HepG2 (cell line): Measurements from ENCODE around the gene ZBTB26. TPM values are rescaled to one million over a fixed set of nuclear protein-coding genes. Genes with fewer than 3 reads are reported as not detected.

Experiments used
- ETV5 ChIP-seq: IDR thresholded peaks from 2 replicates; pipeline ENCODE4 v1.6.1; 2018; ENCODE audit warnings: missing biosample characterization, missing genetic modification reagents, inconsistent platforms, borderline replicate concordance
- FUBP1 ChIP-seq: sonication (generic); formaldehyde crosslinking; IDR thresholded peaks from 2 replicates; pipeline ENCODE4 v1.5.1; 2020; ENCODE audit warnings: missing genetic modification reagents, mild to moderate bottlenecking, borderline replicate concordance
- HIC2 ChIP-seq: sonication (generic); formaldehyde crosslinking; IDR thresholded peaks from 2 replicates; pipeline ENCODE4 v1.9.0; 2022; ENCODE audit warnings: low read depth, missing genetic modification reagents
- MAFF ChIP-seq: IDR thresholded peaks from 2 replicates; pipeline ENCODE4 v1.6.1; 2011; ENCODE audit warnings: low read depth, low read length, improper control_type of control experiment
- MAFK ChIP-seq, 2 experiments: IDR thresholded peaks in 1 of 2; conservative IDR thresholded peaks in 1 of 2; 2 replicates each; pipeline ENCODE4 v1.6.1; 2011; ENCODE audit warnings: improper control_type of control experiment in 2 of 2, low read length in 2 of 2
- MAX ChIP-seq: IDR thresholded peaks from 2 replicates; pipeline ENCODE4 v1.6.1; 2012; ENCODE audit warnings: inconsistent platforms
- SOX5 ChIP-seq: IDR thresholded peaks from 2 replicates; pipeline ENCODE4 v1.6.1; 2016; ENCODE audit warnings: borderline replicate concordance
- TRIM24 ChIP-seq: sonication (generic); formaldehyde crosslinking; IDR thresholded peaks from 2 replicates; pipeline ENCODE4 v1.8.0; 2022; ENCODE audit warnings: mild to moderate bottlenecking, missing genetic modification reagents
- ZBTB21 ChIP-seq: sonication (generic); formaldehyde crosslinking; IDR thresholded peaks from 2 replicates; pipeline ENCODE4 v1.4.0; 2020; ENCODE audit warnings: missing genetic modification reagents
- ZKSCAN5 ChIP-seq: sonication (generic); formaldehyde crosslinking; IDR thresholded peaks from 2 replicates; pipeline ENCODE4 v1.5.1; 2020; ENCODE audit warnings: mild to moderate bottlenecking, missing genetic modification reagents
- ZMAT3 ChIP-seq: sonication (generic); formaldehyde crosslinking; conservative IDR thresholded peaks from 2 replicates; pipeline ENCODE4 v1.7.0; 2021; ENCODE audit warnings: missing genetic modification reagents
- ZNF225 ChIP-seq: sonication (generic); formaldehyde crosslinking; IDR thresholded peaks from 2 replicates; pipeline ENCODE4 v1.4.0; 2020; ENCODE audit warnings: mild to moderate bottlenecking, missing genetic modification reagents
- ZNF264 ChIP-seq: sonication (generic); formaldehyde crosslinking; IDR thresholded peaks from 2 replicates; pipeline ENCODE4 v1.4.0; 2020; ENCODE audit warnings: missing genetic modification reagents
- ZNF451 ChIP-seq: sonication (generic); formaldehyde crosslinking; IDR thresholded peaks from 2 replicates; pipeline ENCODE4 v1.5.0; 2020; ENCODE audit warnings: mild to moderate bottlenecking, missing genetic modification reagents
- ZNF503 ChIP-seq: sonication (generic); formaldehyde crosslinking; IDR thresholded peaks from 2 replicates; pipeline ENCODE4 v1.4.0; 2020; ENCODE audit warnings: missing genetic modification reagents
- ZNF687 ChIP-seq: sonication (generic); formaldehyde crosslinking; IDR thresholded peaks from 2 replicates; pipeline ENCODE4 v1.5.1; 2020; ENCODE audit warnings: mild to moderate bottlenecking, missing genetic modification reagents, moderate library complexity
- ZNF720 ChIP-seq: sonication (generic); formaldehyde crosslinking; IDR thresholded peaks from 2 replicates; pipeline ENCODE4 v1.4.0; 2020; ENCODE audit warnings: missing genetic modification reagents
- ZSCAN25 ChIP-seq: sonication (generic); formaldehyde crosslinking; IDR thresholded peaks from 2 replicates; pipeline ENCODE4 v1.8.0; 2022; ENCODE audit warnings: mild to moderate bottlenecking, missing genetic modification reagents
- polyA plus RNA-seq, 8 experiments: library from polyadenylated mRNA; depleted of rRNA in 3 of 8; stranded (reverse) in 7 of 8; unstranded in 1 of 8; fragments of >200 nt; fragmentation: Illumina TruSeq in 4 of 8; extraction: Trizol in 4 of 8; gene quantifications; 2 replicates each; pipeline versions ENCODE4 v1.2.1 to v1.2.3, GENCODE V29; 2011 to 2016; ENCODE audit warnings: low read depth in 4 of 8, missing spikeins in 1 of 8, mixed read lengths in 1 of 8; ENCODE audit not compliant: insufficient read depth in 1 of 8
- total RNA-seq, 5 experiments: library from RNA; depleted of rRNA; stranded (reverse); fragments of >200 nt; fragmentation: Illumina TruSeq; extraction: Trizol; gene quantifications; 2 replicates each; pipeline ENCODE4 v1.2.3, GENCODE V29; 2016; ENCODE audit warnings: low read depth in 1 of 5

Gene ZBTB26
- total and polyA plus RNA-seq, 2 of the 13 experiments (the other 11 are each of a cell fraction or from before 2014, with no cell fraction given): 4.5 to 8.6 TPM

- TF ChIP-seq ZNF687: peak; percentile 97
- TF ChIP-seq ZKSCAN5: no peak
- no peak for TF ChIP-seq ZNF720 (CRISPR knock-in tag)
- TF ChIP-seq TRIM24 (CRISPR knock-in tag): no peak
- no peak for TF ChIP-seq MAFF
- TF ChIP-seq FUBP1 (CRISPR knock-in tag): no peak
- TF ChIP-seq MAFK (conservative IDR thresholded peaks at IDR 0.05 in 1 of 2, IDR thresholded peaks at IDR 0.05 in 1 of 2; ENCODE audit: low read length in 2 of 2): no peak
- TF ChIP-seq ZMAT3 (CRISPR knock-in tag): no peak
- no peak for TF ChIP-seq ZNF451 (CRISPR knock-in tag)
- peak; percentile 53 for TF ChIP-seq ETV5
- no peak; the same call in 1 of the 2 replicates for TF ChIP-seq ZNF503 (CRISPR knock-in tag)
- no peak for TF ChIP-seq ZNF225
- no peak for TF ChIP-seq HIC2 (CRISPR knock-in tag)
- no peak; the same call in 1 of the 2 replicates for TF ChIP-seq SOX5
- TF ChIP-seq ZNF264: no peak; the same call in 1 of the 2 replicates
- TF ChIP-seq ZBTB21 (CRISPR knock-in tag): no peak
- TF ChIP-seq MAX: peak; percentile 63; the same call in 1 of the 2 replicates
- TF ChIP-seq ZSCAN25 (CRISPR knock-in tag): no peak; the same call in 1 of the 2 replicates
Observed at GRCh38 chr9:122904823-122905710, 26.2 kb downstream of the ZBTB26 start, which contains the start of gene RC3H2 (continued).
